Heart left ventricle (tissue), 13 donors: Measurements from ENCODE around the gene TESK1.

Source experiments
- POLR2A ChIP-seq, 2 donors: fragments of 450-650 bp; IDR thresholded peaks; one replicate each; pipeline ENCODE4 v1.6.1; 2017; ENCODE audit warnings: antibody characterized with exemption in 2 of 2, mild to moderate bottlenecking in 2 of 2, moderate library complexity in 2 of 2
- TF ChIP-seq, protein P1 (sequence below), 12 donors: fragments of 200-600 bp; sonication (generic) in 4 of 12; IDR thresholded peaks; one replicate each; pipeline versions ENCODE4 v1.5.0 to v1.8.0; 2018 to 2022; ENCODE audit warnings: antibody characterized with exemption in 12 of 12, mild to moderate bottlenecking in 5 of 12
- donor health status: ischemic (EF 13 %, LVEDD 7.1; RV severe dilation, severe dysfunction).
- donor health status: DM: no; HTN: yes; CAD: no.
- donor health status: DM: no; HTN: no; CAD: no.
- donor health status: ischemic (EF 25% LVEDD 6.9; RV normal size, moderate dysfunction).
- donor health status: ischemic (EF 25% LVEDD 5.7; RV mildly dilated, moderate dysfunction).
- donor health status: ischemic (EF 35%, LVEDD 5.7; RV mildly dilated, moderate dysfunction).
- donor health status: nonischemic (EF 11% LVEDD 7.7; RV severe dilation, severe dysfunction).
- donor health status: DM: yes; HTN: yes; CAD: no.
- donor health status: PGD.
- donor health status: ischemic (EF 29% LVEDD 5.4; RV normal size, mild dysfunction).
- donor health status: nonischemic (EF 23%, LVEDD 6.1; RV moderate dilation, normal function).

- TF ChIP-seq, protein P1, sequence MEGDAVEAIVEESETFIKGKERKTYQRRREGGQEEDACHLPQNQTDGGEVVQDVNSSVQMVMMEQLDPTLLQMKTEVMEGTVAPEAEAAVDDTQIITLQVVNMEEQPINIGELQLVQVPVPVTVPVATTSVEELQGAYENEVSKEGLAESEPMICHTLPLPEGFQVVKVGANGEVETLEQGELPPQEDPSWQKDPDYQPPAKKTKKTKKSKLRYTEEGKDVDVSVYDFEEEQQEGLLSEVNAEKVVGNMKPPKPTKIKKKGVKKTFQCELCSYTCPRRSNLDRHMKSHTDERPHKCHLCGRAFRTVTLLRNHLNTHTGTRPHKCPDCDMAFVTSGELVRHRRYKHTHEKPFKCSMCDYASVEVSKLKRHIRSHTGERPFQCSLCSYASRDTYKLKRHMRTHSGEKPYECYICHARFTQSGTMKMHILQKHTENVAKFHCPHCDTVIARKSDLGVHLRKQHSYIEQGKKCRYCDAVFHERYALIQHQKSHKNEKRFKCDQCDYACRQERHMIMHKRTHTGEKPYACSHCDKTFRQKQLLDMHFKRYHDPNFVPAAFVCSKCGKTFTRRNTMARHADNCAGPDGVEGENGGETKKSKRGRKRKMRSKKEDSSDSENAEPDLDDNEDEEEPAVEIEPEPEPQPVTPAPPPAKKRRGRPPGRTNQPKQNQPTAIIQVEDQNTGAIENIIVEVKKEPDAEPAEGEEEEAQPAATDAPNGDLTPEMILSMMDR (IDR thresholded peaks at IDR 0.05): no peak
- no peak for TF ChIP-seq POLR2A (IDR thresholded peaks at IDR 0.05)
Measured at GRCh38 chr9:35605351-35606137, 482 bp downstream of the TESK1 start.
